ENCODE results near the gene PIK3R3.

- TF ChIP-seq SMARCE1 (IDR thresholded peaks at IDR 0.05) (no peak), ZNF24 (IDR thresholded peaks at IDR 0.05) (no peak), EP300 (IDR thresholded peaks at IDR 0.05; ENCODE audit: low read length) (no peak), SIN3B (IDR thresholded peaks at IDR 0.05; ENCODE audit: low read depth) (no peak), KDM2B (CRISPR knock-in tag; IDR thresholded peaks at IDR 0.05) (no peak), PURB (CRISPR knock-in tag; IDR thresholded peaks at IDR 0.05; ENCODE audit: low read depth) (no peak), CBX3 (IDR thresholded peaks at IDR 0.05; ENCODE audit: borderline replicate concordance in 1 of 2, low read length in 2 of 2) (no peak), GABPA (tag; conservative IDR thresholded peaks at IDR 0.05; ENCODE audit: low read depth) (no peak), SRSF3 (IDR thresholded peaks at IDR 0.05; ENCODE audit: insufficient read depth, low read length) (no peak), RAD21 (CRISPR knock-in tag; conservative IDR thresholded peaks at IDR 0.05 in 1 of 2, IDR thresholded peaks at IDR 0.05 in 1 of 2) (no peak)
Measured at GRCh38 chr1:46136711-46137110, 4.3 kb upstream of the PIK3R3 start.

Data from K562 (cell line).